ENCODE data around the gene PRKAG2. TPM values are rescaled to one million over a fixed set of nuclear protein-coding genes. Genes with fewer than 3 reads are reported as not detected.

PRKAG2 gene
- polyA plus RNA-seq, 1 of the 3 experiments (the other 2 are of a cell fraction) = 51.6 TPM

DNA sequence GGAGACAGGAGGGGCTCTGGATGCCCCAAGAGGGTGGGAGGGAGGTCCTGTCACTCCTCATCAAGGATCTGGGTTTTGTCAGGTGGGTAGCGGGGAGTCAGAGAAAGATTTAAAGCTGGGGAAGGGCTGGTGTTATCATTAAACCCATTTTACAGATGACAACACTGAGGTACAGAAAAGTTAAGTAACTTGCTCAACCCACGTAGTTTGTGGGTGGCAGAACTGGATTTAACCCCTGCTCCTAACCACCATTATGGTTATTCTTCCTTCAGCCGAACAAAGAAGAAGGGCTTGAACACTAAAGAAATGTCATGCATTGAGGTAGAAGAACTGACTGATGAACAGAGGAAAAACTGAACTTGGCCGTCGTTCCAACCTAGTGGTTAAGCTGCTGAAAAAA, 24.9 kb upstream of the PRKAG2 start:
- ChIA-PET POLR2A (no interaction called here), CTCF (interaction anchor here (1.0 to 3.7 kb wide), 5 partner anchors 13 to 244 kb away, joined by 3 to 13 read pairs (median 3); no protein-coding TSS in a partner anchor)
- Histone ChIP-seq H3F3A (replicated peaks; ENCODE audit: insufficient read depth) (no peaks in the 10 kb centered on the region), H3K9ac (no peak overlapping the region), H4K20me1 (ENCODE audit: insufficient read depth) (no peaks in the 10 kb centered on the region), H3K9me2 (no peaks in the 10 kb centered on the region), H3K27me3 (ENCODE audit: insufficient read depth) (peaks cover 19% of the 10 kb centered on the region; the same call in 1 of the 2 replicates), H3K27ac (ENCODE audit: low read depth in 2 of 2, low read length in 1 of 2) (no peak overlapping the region), H3K4me2 (no peak overlapping the region), H3K79me2 (ENCODE audit: insufficient read depth) (no peaks in the 10 kb centered on the region), H3K4me1 (ENCODE audit: control insufficient read depth in 1 of 2, insufficient read depth in 2 of 2, low read depth in 1 of 2, low read length in 1 of 2) (peaks cover 0 to 3% of the 10 kb centered on the region in 2 experiments; a peak in 1 of 4 replicates), H3K36me3 (replicated peaks in 1 of 2; ENCODE audit: control insufficient read depth in 1 of 2, insufficient read depth in 2 of 2, low read length in 1 of 2) (no peaks in the 10 kb centered on the region), H3K4me3 (ENCODE audit: low read depth in 2 of 2, low read length in 1 of 2) (no peak overlapping the region), H2AFZ (ENCODE audit: low read depth) (no peak overlapping the region), H3K9me3 (0 out of 2 replicates have a peak, but pooled peaks cover 5% of the 10 kb centered on the region)
- TF ChIP-seq EP300 (IDR thresholded peaks at IDR 0.05; ENCODE audit: borderline replicate concordance in 1 of 2, low read depth in 1 of 2, low read length in 1 of 2) (no peak), EZH2phosphoT487 (IDR thresholded peaks at IDR 0.05; ENCODE audit: borderline replicate concordance, low read depth) (no peak), RCOR1 (IDR thresholded peaks at IDR 0.05; ENCODE audit: low read length) (no peak), NFIC (IDR thresholded peaks at IDR 0.05; ENCODE audit: borderline replicate concordance) (no peak), FOXJ3 (CRISPR knock-in tag; IDR thresholded peaks at IDR 0.05) (no peak), SIN3A (IDR thresholded peaks at IDR 0.05; ENCODE audit: borderline replicate concordance, low read depth, low read length) (no peak), RAD21 (IDR thresholded peaks at IDR 0.05; ENCODE audit: low read length) (no peak), FOXM1 (IDR thresholded peaks at IDR 0.05; ENCODE audit: low read depth) (no peak), RXRA (IDR thresholded peaks at IDR 0.05; ENCODE audit: borderline replicate concordance, low read depth) (no peak), POLR2AphosphoS5 (IDR thresholded peaks at IDR 0.05; ENCODE audit: low read depth, low read length) (no peak), TCF12 (IDR thresholded peaks at IDR 0.05) (no peak), JUND (IDR thresholded peaks at IDR 0.05) (no peak), NRF1 (IDR thresholded peaks at IDR 0.05; ENCODE audit: low read depth, low read length) (no peak), CHD2 (IDR thresholded peaks at IDR 0.05; ENCODE audit: low read length, partially characterized antibody) (no peak)
- TF ChIP-seq, protein P1, sequence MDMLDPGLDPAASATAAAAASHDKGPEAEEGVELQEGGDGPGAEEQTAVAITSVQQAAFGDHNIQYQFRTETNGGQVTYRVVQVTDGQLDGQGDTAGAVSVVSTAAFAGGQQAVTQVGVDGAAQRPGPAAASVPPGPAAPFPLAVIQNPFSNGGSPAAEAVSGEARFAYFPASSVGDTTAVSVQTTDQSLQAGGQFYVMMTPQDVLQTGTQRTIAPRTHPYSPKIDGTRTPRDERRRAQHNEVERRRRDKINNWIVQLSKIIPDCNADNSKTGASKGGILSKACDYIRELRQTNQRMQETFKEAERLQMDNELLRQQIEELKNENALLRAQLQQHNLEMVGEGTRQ (IDR thresholded peaks at IDR 0.05; ENCODE audit: borderline replicate concordance, low read depth, low read length) = no peak
- TF ChIP-seq, protein P2, sequence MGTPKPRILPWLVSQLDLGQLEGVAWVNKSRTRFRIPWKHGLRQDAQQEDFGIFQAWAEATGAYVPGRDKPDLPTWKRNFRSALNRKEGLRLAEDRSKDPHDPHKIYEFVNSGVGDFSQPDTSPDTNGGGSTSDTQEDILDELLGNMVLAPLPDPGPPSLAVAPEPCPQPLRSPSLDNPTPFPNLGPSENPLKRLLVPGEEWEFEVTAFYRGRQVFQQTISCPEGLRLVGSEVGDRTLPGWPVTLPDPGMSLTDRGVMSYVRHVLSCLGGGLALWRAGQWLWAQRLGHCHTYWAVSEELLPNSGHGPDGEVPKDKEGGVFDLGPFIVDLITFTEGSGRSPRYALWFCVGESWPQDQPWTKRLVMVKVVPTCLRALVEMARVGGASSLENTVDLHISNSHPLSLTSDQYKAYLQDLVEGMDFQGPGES (IDR thresholded peaks at IDR 0.05; ENCODE audit: low read depth, low read length) = no peak
- TF ChIP-seq, protein P3, sequence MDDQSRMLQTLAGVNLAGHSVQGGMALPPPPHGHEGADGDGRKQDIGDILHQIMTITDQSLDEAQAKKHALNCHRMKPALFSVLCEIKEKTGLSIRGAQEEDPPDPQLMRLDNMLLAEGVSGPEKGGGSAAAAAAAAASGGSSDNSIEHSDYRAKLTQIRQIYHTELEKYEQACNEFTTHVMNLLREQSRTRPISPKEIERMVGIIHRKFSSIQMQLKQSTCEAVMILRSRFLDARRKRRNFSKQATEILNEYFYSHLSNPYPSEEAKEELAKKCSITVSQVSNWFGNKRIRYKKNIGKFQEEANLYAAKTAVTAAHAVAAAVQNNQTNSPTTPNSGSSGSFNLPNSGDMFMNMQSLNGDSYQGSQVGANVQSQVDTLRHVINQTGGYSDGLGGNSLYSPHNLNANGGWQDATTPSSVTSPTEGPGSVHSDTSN (IDR thresholded peaks at IDR 0.05) = no peak
- TF ChIP-seq, protein P4, sequence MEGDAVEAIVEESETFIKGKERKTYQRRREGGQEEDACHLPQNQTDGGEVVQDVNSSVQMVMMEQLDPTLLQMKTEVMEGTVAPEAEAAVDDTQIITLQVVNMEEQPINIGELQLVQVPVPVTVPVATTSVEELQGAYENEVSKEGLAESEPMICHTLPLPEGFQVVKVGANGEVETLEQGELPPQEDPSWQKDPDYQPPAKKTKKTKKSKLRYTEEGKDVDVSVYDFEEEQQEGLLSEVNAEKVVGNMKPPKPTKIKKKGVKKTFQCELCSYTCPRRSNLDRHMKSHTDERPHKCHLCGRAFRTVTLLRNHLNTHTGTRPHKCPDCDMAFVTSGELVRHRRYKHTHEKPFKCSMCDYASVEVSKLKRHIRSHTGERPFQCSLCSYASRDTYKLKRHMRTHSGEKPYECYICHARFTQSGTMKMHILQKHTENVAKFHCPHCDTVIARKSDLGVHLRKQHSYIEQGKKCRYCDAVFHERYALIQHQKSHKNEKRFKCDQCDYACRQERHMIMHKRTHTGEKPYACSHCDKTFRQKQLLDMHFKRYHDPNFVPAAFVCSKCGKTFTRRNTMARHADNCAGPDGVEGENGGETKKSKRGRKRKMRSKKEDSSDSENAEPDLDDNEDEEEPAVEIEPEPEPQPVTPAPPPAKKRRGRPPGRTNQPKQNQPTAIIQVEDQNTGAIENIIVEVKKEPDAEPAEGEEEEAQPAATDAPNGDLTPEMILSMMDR (IDR thresholded peaks at IDR 0.05) = no peak
- WGBS (ENCODE audit: low lambda C conversion rate) = 63% methylated on average over 5 of the region's 5 CpGs
- no peak for DNase-seq
